ENCODE results near the gene GID8. TPM values are rescaled to one million over a fixed set of nuclear protein-coding genes. Genes with fewer than 3 reads are reported as not detected.

The GID8 gene
- polyA plus RNA-seq, 1 of the 3 experiments (the other 2 are of a cell fraction): 18.1 TPM

DNA sequence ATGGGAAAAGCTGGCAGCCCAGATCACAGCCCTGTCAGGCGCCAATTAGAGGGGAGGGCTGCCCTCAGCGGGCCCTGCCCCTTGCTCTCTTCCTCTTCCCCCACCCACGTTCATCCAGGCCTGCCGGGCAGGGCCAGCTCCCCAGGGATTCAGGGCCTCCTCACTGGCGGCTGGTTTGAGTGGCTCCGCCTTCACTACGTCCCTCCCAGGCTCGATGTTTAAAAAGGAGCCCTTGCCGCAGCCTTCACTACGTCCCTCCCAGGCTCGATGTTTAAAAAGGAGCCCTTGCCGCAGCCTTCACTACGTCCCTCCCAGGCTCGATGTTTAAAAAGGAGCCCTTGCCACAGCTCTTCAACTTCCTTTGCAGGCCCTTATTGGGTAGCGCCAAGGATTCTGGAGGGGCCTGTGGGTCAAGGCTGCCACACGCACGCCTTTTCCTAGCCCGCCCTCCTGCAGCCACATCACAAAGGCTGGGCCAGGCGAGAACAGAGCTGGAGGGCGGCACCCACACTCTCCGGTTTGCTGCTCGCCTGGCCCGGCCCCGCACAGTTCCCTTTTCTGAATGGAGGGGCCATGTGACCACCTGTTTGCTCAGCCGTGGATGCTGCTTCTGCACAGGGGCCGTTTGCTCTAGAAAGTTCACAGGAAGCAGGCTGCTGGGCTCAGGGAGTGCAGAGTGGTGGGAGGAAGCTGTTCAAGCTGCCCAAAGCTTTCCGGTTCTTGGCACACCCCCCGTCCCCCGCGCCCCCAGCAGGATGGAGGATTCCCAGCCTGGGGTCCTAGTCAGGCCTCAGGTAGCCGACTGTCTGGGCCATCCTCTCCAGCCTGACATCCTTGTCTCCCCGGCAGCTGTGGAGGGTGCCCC, 16.1 kb downstream of the GID8 start:
- DNase-seq: no peak
- TF ChIP-seq FOXJ3 (CRISPR knock-in tag; IDR thresholded peaks at IDR 0.05) (no peak), SMC3 (IDR thresholded peaks at IDR 0.05; ENCODE audit: low read depth, low read length) (no peak), FOSL2 (IDR thresholded peaks at IDR 0.05; ENCODE audit: borderline replicate concordance, low read depth) (no peak), MEF2A (IDR thresholded peaks at IDR 0.05; ENCODE audit: borderline replicate concordance, low read depth) (no peak), CHD2 (IDR thresholded peaks at IDR 0.05; ENCODE audit: low read length, partially characterized antibody) (no peak), SIN3A (IDR thresholded peaks at IDR 0.05; ENCODE audit: borderline replicate concordance, low read depth, low read length) (no peak), TEAD4 (IDR thresholded peaks at IDR 0.05; ENCODE audit: borderline replicate concordance, insufficient read depth) (no peak), POLR2AphosphoS5 (IDR thresholded peaks at IDR 0.05; ENCODE audit: low read depth, low read length) (no peak), FOXM1 (IDR thresholded peaks at IDR 0.05; ENCODE audit: low read depth) (no peak), EP300 (IDR thresholded peaks at IDR 0.05; ENCODE audit: borderline replicate concordance in 1 of 2, low read depth in 1 of 2, low read length in 1 of 2) (no peak), NFIC (IDR thresholded peaks at IDR 0.05; ENCODE audit: borderline replicate concordance) (no peak), RFX5 (IDR thresholded peaks at IDR 0.05; ENCODE audit: low read length) (no peak), NRF1 (IDR thresholded peaks at IDR 0.05; ENCODE audit: low read depth, low read length) (no peak)
- TF ChIP-seq, protein P1, sequence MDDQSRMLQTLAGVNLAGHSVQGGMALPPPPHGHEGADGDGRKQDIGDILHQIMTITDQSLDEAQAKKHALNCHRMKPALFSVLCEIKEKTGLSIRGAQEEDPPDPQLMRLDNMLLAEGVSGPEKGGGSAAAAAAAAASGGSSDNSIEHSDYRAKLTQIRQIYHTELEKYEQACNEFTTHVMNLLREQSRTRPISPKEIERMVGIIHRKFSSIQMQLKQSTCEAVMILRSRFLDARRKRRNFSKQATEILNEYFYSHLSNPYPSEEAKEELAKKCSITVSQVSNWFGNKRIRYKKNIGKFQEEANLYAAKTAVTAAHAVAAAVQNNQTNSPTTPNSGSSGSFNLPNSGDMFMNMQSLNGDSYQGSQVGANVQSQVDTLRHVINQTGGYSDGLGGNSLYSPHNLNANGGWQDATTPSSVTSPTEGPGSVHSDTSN (IDR thresholded peaks at IDR 0.05): no peak
- no peaks in the 10 kb centered on the region for H3K9me3 ChIP-seq
- 72% methylated on average over 28 of the region's 32 CpGs for WGBS (ENCODE audit: low lambda C conversion rate)
- H3K27ac ChIP-seq (ENCODE audit: low read depth in 2 of 2, low read length in 1 of 2): no peak overlapping the region
- H3K4me2 ChIP-seq: no peak overlapping the region
- H3K9me2 ChIP-seq: no peaks in the 10 kb centered on the region
- no peaks in the 10 kb centered on the region for H4K20me1 ChIP-seq (ENCODE audit: insufficient read depth)
- H3K4me3 ChIP-seq (ENCODE audit: low read depth in 2 of 2, low read length in 1 of 2): no peak overlapping the region
- H3F3A ChIP-seq (replicated peaks; ENCODE audit: insufficient read depth): no peaks in the 10 kb centered on the region
- no peak overlapping the region for H2AFZ ChIP-seq (ENCODE audit: low read depth)
- H3K9ac ChIP-seq: no peak overlapping the region
- POLR2A ChIA-PET: no interaction called here
- no peaks in the 10 kb centered on the region for H3K79me2 ChIP-seq (ENCODE audit: insufficient read depth)
- peaks cover 0 to 10% of the 10 kb centered on the region in 2 experiments for H3K36me3 ChIP-seq (replicated peaks in 1 of 2; ENCODE audit: control insufficient read depth in 1 of 2, insufficient read depth in 2 of 2, low read length in 1 of 2)
- H3K27me3 ChIP-seq (ENCODE audit: insufficient read depth): no peaks in the 10 kb centered on the region
- H3K4me1 ChIP-seq (ENCODE audit: control insufficient read depth in 1 of 2, insufficient read depth in 2 of 2, low read depth in 1 of 2, low read length in 1 of 2): no peaks in the 10 kb centered on the region; a peak in 1 of 4 replicates
- CTCF ChIA-PET: interaction anchor here (0.8 to 2.1 kb wide), 4 partner anchors 9 to 55 kb away, joined by 3 to 9 read pairs (median 4); no protein-coding TSS in a partner anchor

DNA sequence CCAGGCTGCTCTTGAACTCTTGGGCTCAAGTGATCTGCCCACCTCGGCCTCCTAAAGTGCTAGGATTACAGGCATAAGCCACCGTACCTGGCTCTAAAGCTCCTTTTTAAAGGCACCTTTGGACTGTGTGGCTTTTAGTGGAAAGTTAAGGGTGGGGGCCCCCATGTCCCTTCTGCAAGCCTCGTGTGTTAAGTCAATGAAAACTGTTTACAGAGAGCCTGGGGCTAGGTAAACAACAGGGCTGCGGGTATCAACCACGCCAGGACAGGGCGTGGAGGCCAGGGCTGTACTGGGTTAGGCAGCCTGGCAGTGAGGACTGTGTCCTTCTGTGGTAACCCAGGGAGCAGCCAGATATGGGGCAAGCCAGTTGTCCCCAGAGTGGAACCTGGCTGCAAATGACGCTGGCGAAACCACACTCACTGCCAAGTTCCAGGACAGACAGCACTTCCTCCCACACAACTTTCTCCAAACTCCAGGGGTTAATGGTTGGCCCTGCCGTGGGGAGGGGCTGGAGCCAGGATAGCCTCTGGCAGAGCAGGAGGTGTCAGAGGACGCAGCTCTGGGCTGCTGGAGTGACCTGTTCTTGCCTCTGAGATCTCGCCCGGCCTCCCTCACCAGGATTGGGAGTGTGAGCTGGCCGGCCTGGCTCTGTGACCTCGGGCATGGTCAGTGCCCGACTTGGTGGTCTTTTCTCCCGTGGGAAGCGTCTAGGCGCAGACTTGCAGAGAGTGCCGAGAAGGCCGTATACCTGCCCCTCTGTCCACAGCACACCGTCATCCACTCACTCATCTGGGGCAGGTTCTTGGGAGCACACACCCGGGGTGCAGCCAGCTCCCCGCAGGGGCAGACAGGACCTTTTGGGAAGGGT, 17.8 kb downstream of the GID8 start:
- Histone ChIP-seq H3K4me2 (no peak overlapping the region), H3K4me3 (ENCODE audit: low read depth in 2 of 2, low read length in 1 of 2) (no peak overlapping the region), H3K27me3 (ENCODE audit: insufficient read depth) (no peaks in the 10 kb centered on the region), H3K79me2 (ENCODE audit: insufficient read depth) (no peaks in the 10 kb centered on the region), H3K4me1 (ENCODE audit: control insufficient read depth in 1 of 2, insufficient read depth in 2 of 2, low read depth in 1 of 2, low read length in 1 of 2) (no peaks in the 10 kb centered on the region; a peak in 1 of 4 replicates), H3K36me3 (replicated peaks in 1 of 2; ENCODE audit: control insufficient read depth in 1 of 2, insufficient read depth in 2 of 2, low read length in 1 of 2) (no peaks in the 10 kb centered on the region), H2AFZ (ENCODE audit: low read depth) (no peak overlapping the region), H3K9me3 (no peaks in the 10 kb centered on the region), H3K9me2 (no peaks in the 10 kb centered on the region), H4K20me1 (ENCODE audit: insufficient read depth) (no peaks in the 10 kb centered on the region), H3K27ac (ENCODE audit: low read depth in 2 of 2, low read length in 1 of 2) (no peak overlapping the region), H3F3A (replicated peaks; ENCODE audit: insufficient read depth) (no peaks in the 10 kb centered on the region), H3K9ac (no peak overlapping the region)
- 62% methylated on average over 18 of the region's 23 CpGs for WGBS (ENCODE audit: low lambda C conversion rate)
- no peak for DNase-seq
- ChIA-PET POLR2A (no interaction called here), CTCF (interaction anchor here (0.5 to 0.9 kb wide), 2 partner anchors 17 to 422 kb away, joined by 3 read pairs; no protein-coding TSS in a partner anchor)
- no peak for TF ChIP-seq MAX (IDR thresholded peaks at IDR 0.05; ENCODE audit: low read depth)
- TF ChIP-seq RCOR1 (IDR thresholded peaks at IDR 0.05; ENCODE audit: low read length): no peak
- no peak for TF ChIP-seq FOXJ3 (CRISPR knock-in tag; IDR thresholded peaks at IDR 0.05)
- TF ChIP-seq RXRA (IDR thresholded peaks at IDR 0.05; ENCODE audit: borderline replicate concordance, low read depth): no peak
- no peak for TF ChIP-seq CHD2 (IDR thresholded peaks at IDR 0.05; ENCODE audit: low read length, partially characterized antibody)

Measured in SK-N-SH (cell line).